ENCODE results near the gene PSD2.

DNA sequence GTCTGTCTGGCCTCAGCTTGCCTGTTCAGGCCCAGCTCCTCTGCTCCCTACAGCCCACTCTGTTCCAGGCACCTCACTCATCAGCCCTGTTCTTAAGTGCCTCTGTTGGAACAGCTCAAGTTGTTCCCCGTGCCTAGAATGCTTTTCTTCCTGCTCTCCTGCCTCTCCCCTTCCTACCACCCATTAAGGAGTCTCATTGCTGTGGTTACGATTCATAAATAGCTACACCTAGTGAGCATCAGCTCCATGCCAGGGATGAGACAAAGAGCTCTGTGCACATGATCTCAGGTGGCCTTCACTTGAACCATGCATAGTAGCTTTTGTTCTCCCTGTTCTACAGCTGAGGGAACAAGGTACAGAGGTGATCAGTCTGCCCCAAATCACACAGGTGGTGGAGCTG, 54.3 kb downstream of the PSD2 start:
- TF ChIP-seq, protein P1, sequence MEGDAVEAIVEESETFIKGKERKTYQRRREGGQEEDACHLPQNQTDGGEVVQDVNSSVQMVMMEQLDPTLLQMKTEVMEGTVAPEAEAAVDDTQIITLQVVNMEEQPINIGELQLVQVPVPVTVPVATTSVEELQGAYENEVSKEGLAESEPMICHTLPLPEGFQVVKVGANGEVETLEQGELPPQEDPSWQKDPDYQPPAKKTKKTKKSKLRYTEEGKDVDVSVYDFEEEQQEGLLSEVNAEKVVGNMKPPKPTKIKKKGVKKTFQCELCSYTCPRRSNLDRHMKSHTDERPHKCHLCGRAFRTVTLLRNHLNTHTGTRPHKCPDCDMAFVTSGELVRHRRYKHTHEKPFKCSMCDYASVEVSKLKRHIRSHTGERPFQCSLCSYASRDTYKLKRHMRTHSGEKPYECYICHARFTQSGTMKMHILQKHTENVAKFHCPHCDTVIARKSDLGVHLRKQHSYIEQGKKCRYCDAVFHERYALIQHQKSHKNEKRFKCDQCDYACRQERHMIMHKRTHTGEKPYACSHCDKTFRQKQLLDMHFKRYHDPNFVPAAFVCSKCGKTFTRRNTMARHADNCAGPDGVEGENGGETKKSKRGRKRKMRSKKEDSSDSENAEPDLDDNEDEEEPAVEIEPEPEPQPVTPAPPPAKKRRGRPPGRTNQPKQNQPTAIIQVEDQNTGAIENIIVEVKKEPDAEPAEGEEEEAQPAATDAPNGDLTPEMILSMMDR (IDR thresholded peaks at IDR 0.05) = no peak
- TF ChIP-seq EZH2 (IDR thresholded peaks at IDR 0.05; ENCODE audit: borderline replicate concordance, insufficient read depth, low read depth, low read length, poor library complexity, severe bottlenecking) = no peak
